ENCODE results near the gene TAOK1.

TAOK1 gene

DNA sequence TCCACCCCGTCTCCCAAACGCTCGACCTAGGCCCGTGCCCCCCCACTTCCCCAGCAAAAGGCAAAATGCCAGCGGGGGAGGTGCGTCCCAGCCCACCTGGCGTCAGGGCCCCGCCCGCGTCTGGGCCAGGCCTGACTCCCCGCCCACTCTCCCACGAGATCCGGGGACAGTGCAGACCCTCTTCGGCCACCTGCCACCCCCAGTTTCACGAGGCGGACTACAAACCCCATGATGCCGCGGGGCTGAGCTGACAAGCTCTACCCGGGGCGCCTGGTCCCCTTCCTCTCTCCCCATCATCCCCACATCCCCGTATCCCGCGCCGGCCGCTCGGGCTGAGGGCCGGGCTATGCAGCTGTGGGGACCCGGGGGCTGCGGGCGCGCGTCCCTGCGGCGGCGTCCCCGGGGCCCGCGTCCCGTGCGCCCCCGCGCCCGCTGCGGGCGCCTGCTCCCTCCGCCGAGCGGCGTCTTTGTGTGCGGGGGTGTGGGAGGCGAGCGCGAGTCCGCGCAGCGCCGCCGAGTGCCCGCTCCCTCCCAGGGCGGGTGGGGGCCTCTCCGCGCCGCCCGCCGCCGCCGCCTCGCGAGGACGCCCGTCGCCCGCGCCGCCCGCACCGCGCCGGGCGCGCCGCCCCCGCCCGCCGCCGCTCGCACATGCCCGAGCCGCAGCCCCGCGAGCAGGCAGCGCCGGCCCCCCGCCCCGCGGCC, 202.8 kb downstream of the TAOK1 start, which contains the start of gene ANKRD13B (continued):
- TF ChIP-seq, protein P1, sequence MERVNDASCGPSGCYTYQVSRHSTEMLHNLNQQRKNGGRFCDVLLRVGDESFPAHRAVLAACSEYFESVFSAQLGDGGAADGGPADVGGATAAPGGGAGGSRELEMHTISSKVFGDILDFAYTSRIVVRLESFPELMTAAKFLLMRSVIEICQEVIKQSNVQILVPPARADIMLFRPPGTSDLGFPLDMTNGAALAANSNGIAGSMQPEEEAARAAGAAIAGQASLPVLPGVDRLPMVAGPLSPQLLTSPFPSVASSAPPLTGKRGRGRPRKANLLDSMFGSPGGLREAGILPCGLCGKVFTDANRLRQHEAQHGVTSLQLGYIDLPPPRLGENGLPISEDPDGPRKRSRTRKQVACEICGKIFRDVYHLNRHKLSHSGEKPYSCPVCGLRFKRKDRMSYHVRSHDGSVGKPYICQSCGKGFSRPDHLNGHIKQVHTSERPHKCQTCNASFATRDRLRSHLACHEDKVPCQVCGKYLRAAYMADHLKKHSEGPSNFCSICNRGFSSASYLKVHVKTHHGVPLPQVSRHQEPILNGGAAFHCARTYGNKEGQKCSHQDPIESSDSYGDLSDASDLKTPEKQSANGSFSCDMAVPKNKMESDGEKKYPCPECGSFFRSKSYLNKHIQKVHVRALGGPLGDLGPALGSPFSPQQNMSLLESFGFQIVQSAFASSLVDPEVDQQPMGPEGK (tag by site-specific recombination; IDR thresholded peaks at IDR 0.05), result peak; percentile 97
- TF ChIP-seq ZFP37 (tag by site-specific recombination; IDR thresholded peaks at IDR 0.05) (no peak), ZNF214 (tag by site-specific recombination; IDR thresholded peaks at IDR 0.05; ENCODE audit: borderline replicate concordance) (no peak), ZBTB17 (tag by site-specific recombination; IDR thresholded peaks at IDR 0.05) (peak; percentile 13; the same call in 1 of the 2 replicates), ZBTB48 (tag by site-specific recombination; IDR thresholded peaks at IDR 0.05) (peak; percentile 9; the same call in 1 of the 2 replicates), KLF16 (tag by site-specific recombination; IDR thresholded peaks at IDR 0.05) (peak; percentile 56; the same call in 1 of the 2 replicates), ZNF843 (tag by site-specific recombination; IDR thresholded peaks at IDR 0.05) (no peak), ZNF248 (tag by site-specific recombination; IDR thresholded peaks at IDR 0.05) (no peak), KLF9 (tag by site-specific recombination; IDR thresholded peaks at IDR 0.05; ENCODE audit: low read depth) (peak; percentile 71), GLIS1 (tag by site-specific recombination; IDR thresholded peaks at IDR 0.05) (peak; percentile 52), ZNF623 (tag by site-specific recombination; IDR thresholded peaks at IDR 0.05) (no peak), ZNF341 (tag by site-specific recombination; IDR thresholded peaks at IDR 0.05; ENCODE audit: low read depth) (peak; percentile 34; the same call in 1 of the 2 replicates), RBAK (tag by site-specific recombination; IDR thresholded peaks at IDR 0.05) (no peak), ZNF501 (tag by site-specific recombination; IDR thresholded peaks at IDR 0.05) (0 out of 2 replicates have a peak, but pooled peaks have one; percentile 33), ZBTB7A (tag by site-specific recombination; IDR thresholded peaks at IDR 0.05; ENCODE audit: low read depth) (peak; percentile 94), ZNF561 (tag by site-specific recombination; IDR thresholded peaks at IDR 0.05; ENCODE audit: borderline replicate concordance) (peak; percentile 67; the same call in 1 of the 2 replicates), ZEB2 (tag by site-specific recombination; IDR thresholded peaks at IDR 0.05) (peak; percentile 60; the same call in 1 of the 2 replicates), BCL11B (tag by site-specific recombination; IDR thresholded peaks at IDR 0.05; ENCODE audit: low read depth) (peak; percentile 81), ZNF354C (tag by site-specific recombination; IDR thresholded peaks at IDR 0.05; ENCODE audit: borderline replicate concordance, low read depth) (no peak), SP3 (tag by site-specific recombination; IDR thresholded peaks at IDR 0.05) (peak; percentile 95)
- TF ChIP-seq, protein P2, sequence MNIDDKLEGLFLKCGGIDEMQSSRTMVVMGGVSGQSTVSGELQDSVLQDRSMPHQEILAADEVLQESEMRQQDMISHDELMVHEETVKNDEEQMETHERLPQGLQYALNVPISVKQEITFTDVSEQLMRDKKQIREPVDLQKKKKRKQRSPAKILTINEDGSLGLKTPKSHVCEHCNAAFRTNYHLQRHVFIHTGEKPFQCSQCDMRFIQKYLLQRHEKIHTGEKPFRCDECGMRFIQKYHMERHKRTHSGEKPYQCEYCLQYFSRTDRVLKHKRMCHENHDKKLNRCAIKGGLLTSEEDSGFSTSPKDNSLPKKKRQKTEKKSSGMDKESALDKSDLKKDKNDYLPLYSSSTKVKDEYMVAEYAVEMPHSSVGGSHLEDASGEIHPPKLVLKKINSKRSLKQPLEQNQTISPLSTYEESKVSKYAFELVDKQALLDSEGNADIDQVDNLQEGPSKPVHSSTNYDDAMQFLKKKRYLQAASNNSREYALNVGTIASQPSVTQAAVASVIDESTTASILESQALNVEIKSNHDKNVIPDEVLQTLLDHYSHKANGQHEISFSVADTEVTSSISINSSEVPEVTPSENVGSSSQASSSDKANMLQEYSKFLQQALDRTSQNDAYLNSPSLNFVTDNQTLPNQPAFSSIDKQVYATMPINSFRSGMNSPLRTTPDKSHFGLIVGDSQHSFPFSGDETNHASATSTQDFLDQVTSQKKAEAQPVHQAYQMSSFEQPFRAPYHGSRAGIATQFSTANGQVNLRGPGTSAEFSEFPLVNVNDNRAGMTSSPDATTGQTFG (tag by site-specific recombination; IDR thresholded peaks at IDR 0.05; ENCODE audit: borderline replicate concordance), result 0 out of 2 replicates have a peak, but pooled peaks have one; percentile 6
- TF ChIP-seq, protein P3, sequence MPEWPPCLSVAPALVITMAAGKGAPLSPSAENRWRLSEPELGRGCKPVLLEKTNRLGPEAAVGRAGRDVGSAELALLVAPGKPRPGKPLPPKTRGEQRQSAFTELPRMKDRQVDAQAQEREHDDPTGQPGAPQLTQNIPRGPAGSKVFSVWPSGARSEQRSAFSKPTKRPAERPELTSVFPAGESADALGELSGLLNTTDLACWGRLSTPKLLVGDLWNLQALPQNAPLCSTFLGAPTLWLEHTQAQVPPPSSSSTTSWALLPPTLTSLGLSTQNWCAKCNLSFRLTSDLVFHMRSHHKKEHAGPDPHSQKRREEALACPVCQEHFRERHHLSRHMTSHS (tag by site-specific recombination; IDR thresholded peaks at IDR 0.05), result no peak
- TF ChIP-seq, protein P4, sequence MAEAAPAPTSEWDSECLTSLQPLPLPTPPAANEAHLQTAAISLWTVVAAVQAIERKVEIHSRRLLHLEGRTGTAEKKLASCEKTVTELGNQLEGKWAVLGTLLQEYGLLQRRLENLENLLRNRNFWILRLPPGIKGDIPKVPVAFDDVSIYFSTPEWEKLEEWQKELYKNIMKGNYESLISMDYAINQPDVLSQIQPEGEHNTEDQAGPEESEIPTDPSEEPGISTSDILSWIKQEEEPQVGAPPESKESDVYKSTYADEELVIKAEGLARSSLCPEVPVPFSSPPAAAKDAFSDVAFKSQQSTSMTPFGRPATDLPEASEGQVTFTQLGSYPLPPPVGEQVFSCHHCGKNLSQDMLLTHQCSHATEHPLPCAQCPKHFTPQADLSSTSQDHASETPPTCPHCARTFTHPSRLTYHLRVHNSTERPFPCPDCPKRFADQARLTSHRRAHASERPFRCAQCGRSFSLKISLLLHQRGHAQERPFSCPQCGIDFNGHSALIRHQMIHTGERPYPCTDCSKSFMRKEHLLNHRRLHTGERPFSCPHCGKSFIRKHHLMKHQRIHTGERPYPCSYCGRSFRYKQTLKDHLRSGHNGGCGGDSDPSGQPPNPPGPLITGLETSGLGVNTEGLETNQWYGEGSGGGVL (tag by site-specific recombination; IDR thresholded peaks at IDR 0.05), result peak; percentile 32; the same call in 1 of the 2 replicates
- TF ChIP-seq, protein P5, sequence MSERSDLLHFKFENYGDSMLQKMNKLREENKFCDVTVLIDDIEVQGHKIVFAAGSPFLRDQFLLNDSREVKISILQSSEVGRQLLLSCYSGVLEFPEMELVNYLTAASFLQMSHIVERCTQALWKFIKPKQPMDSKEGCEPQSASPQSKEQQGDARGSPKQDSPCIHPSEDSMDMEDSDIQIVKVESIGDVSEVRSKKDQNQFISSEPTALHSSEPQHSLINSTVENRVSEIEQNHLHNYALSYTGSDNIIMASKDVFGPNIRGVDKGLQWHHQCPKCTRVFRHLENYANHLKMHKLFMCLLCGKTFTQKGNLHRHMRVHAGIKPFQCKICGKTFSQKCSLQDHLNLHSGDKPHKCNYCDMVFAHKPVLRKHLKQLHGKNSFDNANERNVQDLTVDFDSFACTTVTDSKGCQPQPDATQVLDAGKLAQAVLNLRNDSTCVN (tag by site-specific recombination; optimal IDR thresholded peaks at IDR 0.05), result peak; percentile 62

Data from HEK293 (cell line).